Loucy (cell line): Measurements from ENCODE around the gene PDLIM4.

Experiments used
- CTCF ChIP-seq: fragments of 200-600 bp; sonication (generic); conservative IDR thresholded peaks from 2 replicates; pipeline ENCODE4 v1.5.1; 2014; ENCODE audit warnings: mild to moderate bottlenecking, antibody characterized with exemption, low read length
- EZH2phosphoT487 ChIP-seq: fragments of 200-600 bp; IDR thresholded peaks from 2 replicates; pipeline ENCODE4 v1.6.1; 2018; ENCODE audit warnings: antibody characterized with exemption, mild to moderate bottlenecking, moderate library complexity, borderline replicate concordance

DNA sequence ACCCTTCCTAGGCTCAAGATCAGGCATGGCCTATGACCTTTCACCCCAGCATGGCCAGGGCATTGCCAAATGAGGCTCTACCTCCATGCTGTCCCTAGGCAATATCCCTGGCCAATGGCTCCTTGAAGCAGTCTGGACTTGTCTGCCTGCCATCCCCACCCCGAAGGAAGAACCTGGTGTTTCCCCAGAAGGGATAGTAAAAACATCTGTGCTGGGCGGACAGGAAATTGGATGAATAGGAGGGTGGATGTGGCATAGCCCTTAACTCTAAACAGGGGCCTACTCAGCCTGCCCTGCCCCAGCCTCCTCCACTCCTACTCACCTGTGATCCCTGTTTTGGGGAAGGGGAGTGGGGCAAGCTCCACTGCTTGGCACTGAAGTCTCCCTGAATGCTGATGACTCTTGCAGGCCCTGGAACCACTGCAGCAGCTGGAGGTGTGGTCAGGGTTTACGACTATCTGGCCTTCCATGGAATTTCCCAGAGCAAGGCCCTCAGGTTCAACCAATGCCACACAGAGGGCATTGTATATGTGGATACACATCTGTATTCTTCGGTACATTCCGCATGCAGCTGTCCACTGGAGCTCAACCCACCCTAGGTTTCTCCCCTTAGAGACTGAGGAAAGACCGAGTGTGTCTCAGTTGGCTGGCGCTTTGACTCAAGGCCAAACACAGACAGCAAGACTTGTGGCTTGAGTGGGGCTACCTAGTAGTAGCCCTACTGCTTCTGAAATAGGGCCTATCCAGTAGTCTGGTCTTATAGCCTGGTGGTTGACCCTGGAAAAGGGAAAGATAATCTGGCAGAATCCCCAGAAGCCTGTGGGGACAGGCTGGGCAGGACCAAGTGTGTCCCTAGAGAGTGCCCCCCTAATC is 23.4 kb upstream of the PDLIM4 start:
- TF ChIP-seq CTCF (no peak), EZH2phosphoT487 (no peak)
